HG03139 (cell line): ENCODE measurements around the gene GIPC1.
"Not testable (repeated sequence)": the region's sequence is repeated elsewhere in the genome, so short reads cannot be mapped to it uniquely, and the experiment has no call there.

ENCODE experiments used
- ATAC-seq: cut with Tn5 transposase; IDR thresholded peaks from one replicate; pipeline ENCODE4 v1.9.1; 2021; ENCODE audit not compliant: unreplicated experiment

GIPC1 gene

GRCh38 chr19:14517840-14518505, 22.0 kb upstream of the GIPC1 start, which contains the start of gene DNAJB1:
DNAJB1 (minus strand) TSS chr19:14518397; CDS start chr19:14518349, 48 bp downstream.
- ATAC-seq = peak; percentile 58

- ATAC-seq = no peak
These were observed 21.5 kb upstream of the GIPC1 start for GRCh38 chr19:14517446-14517839.

GRCh38 chr19:14516746-14517438, 21.0 kb upstream of the GIPC1 start:
- no peak for ATAC-seq

- no peak for ATAC-seq
These were observed 20.2 kb upstream of the GIPC1 start for GRCh38 chr19:14516048-14516534.

GRCh38 chr19:14515501-14516047, 19.6 kb upstream of the GIPC1 start:
- ATAC-seq = no peak

GRCh38 chr19:14514215-14514863, 18.4 kb upstream of the GIPC1 start:
- no peak for ATAC-seq

- no peak for ATAC-seq
These were observed 16.6 kb upstream of the GIPC1 start for GRCh38 chr19:14512406-14512961.

GRCh38 chr19:14511229-14511593, 15.3 kb upstream of the GIPC1 start:
- ATAC-seq = no peak

- ATAC-seq = no peak
These were observed 14.6 kb upstream of the GIPC1 start for GRCh38 chr19:14510311-14511228.

- no peak for ATAC-seq
These were observed 12.0 kb upstream of the GIPC1 start for GRCh38 chr19:14507704-14508542.

- ATAC-seq = no peak
These were observed 9.7 kb upstream of the GIPC1 start for GRCh38 chr19:14505488-14506239.

- ATAC-seq = not testable (repeated sequence)
These were observed 8.6 kb upstream of the GIPC1 start for GRCh38 chr19:14504575-14504974.

GRCh38 chr19:14503285-14503684, 7.4 kb upstream of the GIPC1 start:
- no peak for ATAC-seq

- ATAC-seq = no peak
These were observed 6.6 kb upstream of the GIPC1 start for GRCh38 chr19:14502334-14503092.

GRCh38 chr19:14497228-14497921, 1.4 kb upstream of the GIPC1 start:
- ATAC-seq = no peak

- ATAC-seq = no peak
These were observed 904 bp upstream of the GIPC1 start for GRCh38 chr19:14496834-14497227.

GRCh38 chr19:14495672-14496028, 277 bp downstream of the GIPC1 start:
- ATAC-seq = no peak
